Measurements from ENCODE around the gene DIP2C.
A peak's percentile ranks its signal among the peaks of the same experiment; 100 is the strongest.
"Not testable (repeated sequence)": the region's sequence is repeated elsewhere in the genome, so short reads cannot be mapped to it uniquely, and the experiment has no call there.

DIP2C gene

DNA sequence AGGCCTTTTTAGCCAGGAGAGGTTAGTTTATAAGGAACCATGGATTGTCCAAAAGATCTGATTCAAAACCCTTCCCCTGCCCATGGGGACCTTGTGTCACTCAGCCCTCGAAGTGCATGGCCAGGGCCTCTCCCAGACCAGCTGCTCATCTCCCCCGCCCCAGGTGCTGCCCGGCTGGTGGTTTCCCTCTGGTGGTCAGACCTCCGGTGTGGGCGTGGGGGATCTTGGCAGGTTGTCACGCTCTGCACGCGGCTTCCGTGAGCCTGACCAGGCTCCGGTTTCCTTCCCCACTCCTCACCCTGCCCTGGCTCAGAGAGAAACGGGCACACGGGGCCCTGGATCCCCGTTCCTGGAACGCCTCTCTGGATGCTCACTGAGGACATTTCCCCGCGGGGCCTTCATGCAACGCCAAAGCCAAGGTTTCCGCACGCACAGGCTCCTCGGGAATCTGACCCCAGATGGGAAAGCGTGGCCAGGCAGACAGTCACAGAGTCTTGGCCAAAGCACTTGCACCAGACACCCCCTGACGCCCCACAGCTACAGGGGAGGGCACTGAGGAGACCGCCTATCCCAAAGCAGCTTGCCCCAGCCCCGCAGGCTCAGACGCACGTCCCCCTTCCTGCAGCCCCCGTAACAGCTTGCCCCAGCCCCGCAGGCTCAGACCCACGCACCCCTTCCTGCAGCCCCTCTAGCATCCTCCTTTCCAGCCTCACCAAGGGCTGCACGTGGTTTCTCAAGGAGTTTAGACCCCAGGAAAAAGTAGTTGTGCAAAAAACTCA, 7.8 kb upstream of the DIP2C start:
- DNase-seq = no peak

DNA sequence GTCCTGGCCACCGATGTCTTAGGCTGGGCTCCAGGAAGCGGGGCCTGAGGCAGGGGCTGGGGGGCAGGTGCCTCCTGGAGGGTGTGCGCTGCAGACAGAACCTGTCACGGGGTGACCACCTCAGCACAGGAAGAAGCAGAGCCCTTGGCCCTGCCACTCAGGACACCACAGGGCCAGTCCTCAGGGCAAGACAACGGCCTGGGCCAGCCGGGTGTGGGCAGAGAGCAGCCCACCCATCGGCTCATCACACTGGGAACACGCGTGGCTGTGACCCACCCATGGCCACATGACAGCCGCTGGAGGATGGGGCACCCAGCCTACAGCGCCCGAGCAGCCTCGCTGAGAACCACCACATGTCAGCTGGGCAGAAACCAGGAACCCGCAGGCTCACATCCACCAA, 5.9 kb upstream of the DIP2C start:
- no peak for DNase-seq

GRCh38 chr10:693506-693905, 4.0 kb upstream of the DIP2C start:
- no peak for DNase-seq

- no peak for DNase-seq
Measured at GRCh38 chr10:692682-693351, 3.3 kb upstream of the DIP2C start.

GRCh38 chr10:691216-691615, 1.7 kb upstream of the DIP2C start:
- no peak for DNase-seq

DNA sequence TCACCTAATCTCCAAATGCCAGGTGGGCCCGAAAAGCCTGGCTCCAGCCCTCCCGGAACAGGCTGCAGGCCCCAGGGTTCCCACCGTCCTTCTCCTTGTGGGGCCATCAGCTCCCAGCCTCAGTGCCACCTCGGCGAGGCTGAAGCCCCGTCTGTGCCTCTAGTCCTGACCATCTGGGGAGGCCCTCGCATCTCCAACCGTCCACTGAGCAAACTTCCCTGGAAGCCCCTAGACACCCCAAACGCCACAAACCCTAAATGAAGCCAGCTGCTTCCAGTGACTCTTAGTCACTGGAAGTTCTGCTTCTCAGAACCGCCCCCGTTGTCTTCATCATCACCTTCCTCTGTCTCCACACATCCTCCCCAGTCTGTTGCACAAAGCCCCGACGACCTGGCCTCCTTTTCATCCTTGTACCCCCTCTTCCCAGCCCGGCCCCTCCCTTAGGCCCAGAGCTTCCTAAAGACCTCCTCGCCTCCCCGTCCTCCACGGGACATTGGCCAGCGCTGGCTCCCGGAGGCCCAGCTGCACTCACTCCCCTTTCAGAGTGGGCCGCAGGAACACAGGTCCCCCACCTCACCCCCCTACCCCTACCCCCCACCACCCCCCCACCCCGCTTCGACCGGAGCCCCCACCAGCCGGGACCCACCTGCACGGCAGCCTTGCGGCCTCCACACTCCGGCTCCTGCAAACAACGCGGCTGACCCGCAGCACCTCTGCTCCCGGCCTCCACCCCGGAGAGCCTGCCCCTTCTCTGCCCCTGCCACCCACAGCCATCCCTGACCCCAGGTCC, 1.1 kb upstream of the DIP2C start:
- DNase-seq = no peak

DNA sequence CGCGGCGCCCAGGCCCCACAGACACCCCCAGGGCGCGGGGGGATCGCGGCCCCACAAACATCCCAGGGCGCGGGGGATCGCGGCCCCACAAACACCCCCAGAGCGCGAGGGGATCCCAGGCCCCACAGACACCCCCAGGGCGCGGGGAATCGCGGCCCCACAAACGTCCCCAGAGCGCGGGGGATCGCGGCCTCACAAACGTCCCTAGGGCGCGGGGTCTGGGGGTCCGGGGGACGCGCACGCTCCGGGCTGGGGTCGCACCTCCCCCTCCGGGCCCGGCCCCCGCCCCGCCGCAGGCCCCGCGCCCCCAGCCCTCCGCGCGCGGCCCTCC, 382 bp downstream of the DIP2C start:
- DNase-seq = no peak

DNA sequence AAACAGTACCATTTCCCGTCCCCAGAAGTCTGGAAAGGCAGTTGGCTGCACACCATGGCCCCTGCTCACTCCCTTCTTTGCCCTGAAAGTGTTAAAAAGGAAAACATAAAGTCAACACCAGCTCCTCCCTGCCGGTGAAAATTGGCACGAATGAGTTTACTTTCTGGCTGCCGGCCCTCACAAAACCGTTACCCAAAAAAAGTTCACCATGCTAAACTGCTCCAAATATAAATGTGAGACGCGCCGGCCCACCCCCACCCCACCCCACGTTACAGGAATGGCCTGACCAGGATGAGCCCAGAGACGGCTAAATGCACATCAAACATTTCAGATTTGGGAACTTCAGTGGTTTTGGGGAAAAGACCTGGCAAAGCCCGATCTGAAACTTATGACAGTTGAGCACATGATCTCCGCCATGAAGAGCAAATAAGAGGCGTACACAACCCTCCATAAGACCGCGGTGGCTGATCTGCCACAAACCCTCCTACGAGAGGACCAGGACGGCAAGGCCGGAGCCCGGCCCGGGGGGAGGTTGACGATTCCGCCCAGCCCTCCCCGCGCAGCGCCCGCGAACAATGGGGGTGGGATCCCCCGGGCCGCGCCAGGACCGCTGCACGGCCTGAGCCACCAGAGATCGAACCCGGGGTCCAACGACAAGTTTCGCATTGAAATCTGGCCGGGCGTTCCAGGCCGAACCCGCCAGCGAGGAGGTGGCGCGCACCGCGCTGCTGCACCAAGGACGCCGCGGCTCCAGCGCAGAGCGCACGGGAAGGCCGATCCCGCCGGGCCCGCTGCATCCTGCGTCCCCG, 952 bp downstream of the DIP2C start:
- no peak for DNase-seq

- no peak for DNase-seq
Measured at GRCh38 chr10:687583-688311, 1.7 kb downstream of the DIP2C start.

DNA sequence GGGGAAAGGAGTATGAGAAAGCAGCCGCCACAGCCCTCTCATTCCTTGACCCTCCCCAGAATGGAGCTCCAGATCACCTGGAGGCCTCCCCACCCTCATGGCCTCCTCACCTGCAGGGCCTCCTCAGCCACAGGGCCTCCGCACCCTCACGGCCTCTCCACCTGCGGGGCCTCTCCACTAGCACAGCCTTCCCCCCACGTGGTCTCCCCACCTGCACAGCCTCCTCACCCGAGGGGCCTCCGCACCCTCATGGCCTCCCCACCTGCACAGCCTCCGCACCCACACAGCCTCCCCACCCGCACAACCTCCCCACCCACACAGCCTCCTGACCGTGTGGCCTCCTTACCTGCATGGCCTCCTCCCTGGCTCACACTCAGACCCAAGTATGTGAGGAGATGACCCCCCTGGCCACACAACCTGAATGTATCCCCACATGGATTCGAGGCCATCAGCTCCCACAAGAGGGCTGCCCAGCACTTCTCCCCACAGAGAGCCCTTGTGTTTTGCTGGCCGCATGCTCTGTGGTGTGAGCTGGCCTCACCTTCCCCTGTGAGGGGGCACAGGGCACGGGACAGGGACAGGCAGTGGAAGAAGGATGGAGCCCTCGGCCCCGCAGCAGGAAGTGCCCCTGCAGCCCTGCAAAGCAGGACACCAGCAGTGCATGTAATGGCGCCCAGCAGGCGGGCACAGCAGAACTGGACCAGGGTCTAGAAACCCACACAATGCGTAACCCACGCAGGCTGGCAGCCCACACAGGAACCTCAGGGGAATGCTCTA, 3.1 kb downstream of the DIP2C start:
- no peak for DNase-seq

- no peak for DNase-seq
Measured at GRCh38 chr10:685613-686012, 3.9 kb downstream of the DIP2C start.

DNA sequence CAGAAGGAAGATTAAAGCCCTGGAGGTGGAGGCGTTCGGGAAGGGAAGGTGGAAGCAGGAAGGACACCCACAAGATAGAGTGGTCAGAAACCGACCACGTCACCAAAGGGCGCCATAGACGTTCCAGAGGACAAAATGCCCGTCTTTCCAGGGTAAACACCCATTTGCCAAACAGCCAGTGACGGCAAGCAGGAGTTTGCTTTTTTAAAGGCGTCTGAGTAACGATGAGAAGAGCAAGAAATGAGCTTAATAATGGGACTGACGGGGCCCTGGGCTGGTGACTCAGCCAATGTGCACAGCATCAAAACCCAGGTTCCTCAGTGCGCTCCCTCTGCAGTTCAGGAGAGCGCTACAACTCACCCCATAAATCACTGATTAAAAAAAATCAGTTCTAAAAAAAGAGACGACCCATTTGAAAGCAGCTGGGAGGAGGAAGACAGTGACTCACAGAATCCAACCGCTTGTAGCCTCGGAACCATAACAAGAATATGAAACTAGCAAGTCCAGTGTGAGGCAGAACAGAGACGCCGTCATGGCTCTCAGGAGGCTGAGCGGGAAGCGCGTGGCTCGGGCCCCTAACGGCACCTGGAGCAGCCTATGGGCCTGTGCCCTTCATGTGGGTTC, 5.9 kb downstream of the DIP2C start:
- no peak for DNase-seq

DNA sequence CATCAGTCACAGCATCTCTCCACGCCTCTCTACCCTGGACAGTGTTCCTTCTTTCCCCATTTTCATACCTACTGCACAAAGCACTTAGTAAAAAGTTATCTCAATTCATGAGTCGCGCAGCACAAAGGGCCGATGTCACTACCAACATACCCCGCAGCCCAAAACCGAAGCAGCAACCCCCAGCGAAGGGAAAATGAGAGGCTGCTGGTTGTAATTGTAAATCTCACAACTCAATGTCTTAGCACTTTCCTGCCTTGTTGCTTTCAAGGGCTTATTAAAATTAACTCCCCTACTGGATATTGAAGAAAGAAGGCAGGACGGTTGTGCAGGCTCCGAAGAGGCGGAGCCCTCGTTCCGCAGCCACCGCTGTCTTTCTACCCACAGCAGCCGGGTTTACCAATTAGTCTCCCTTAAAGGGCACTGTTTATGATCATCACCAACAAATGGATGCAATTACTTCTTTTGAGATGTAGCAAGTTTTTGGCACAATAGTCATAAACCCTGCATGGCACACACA, 6.5 kb downstream of the DIP2C start:
- DNase-seq = no peak

DNA sequence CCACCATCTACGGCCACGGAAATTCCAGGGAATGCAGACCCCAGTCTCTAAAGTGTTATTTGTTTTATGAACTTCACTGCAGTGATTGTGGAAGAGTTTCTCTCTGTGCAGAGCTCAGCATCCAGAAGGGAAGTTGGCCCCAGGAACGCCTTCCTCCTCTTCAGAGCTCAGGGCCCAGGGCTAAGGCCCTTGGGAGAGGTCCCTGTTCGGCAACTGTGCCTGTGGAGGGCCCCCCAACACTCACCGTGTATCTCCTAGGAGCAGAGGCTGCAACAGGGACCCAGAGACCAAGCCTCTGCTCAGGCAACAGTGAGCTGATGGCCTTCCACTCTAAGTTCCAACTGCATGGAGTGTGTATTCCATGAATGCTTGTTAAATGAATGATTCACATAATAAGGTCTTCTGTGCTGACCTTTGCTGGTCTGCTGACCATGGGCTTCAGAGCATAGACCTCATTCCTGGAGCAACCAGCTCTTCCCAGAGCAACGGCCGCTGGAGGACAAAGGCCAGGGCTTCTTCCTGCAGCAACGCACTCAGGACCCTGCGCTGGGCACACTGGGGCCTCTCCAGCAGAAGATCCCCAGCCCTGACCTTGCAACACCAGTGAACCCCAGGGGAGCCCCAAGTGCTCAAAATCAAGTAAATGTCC, 7.7 kb downstream of the DIP2C start:
- DNase-seq = no peak

DNA sequence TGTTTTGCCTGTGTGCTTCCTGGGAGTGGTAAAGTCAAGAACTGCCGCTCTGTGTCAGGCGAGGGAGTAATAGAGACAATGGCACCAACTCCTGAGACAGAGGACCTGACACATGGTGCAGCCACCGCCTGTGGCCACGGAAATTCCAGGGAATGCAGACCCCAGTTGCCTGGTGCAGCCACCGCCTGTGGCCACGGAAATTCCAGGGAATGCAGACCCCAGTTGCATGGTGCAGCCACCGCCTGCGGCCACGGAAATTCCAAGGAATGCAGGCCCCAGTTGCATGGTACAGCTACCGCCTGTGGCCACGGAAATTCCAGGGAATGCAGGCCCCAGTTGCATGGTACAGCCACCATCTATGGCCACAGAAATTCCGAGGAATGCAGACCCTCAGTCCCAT, 8.7 kb downstream of the DIP2C start:
- no peak for DNase-seq

DNA sequence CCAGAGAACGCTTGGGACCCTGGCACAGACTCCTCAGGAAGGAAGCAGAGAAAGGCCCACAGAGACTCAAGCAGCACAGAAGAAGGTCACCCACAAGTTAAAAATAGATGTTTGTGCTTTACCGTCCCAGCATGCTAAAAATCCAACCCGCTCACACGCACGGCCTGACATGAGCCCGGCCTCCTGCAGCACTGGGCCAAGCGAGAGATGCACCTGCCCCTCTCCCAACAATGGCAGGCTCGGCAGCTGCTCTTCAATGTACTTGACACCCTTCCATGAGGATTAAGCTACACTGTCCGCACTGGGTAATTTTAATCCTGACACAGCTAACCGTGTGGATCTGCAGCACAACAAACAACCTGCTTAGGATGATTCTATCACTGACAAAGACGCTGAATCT, 9.3 kb downstream of the DIP2C start:
- DNase-seq = peak; percentile 34

- no peak for DNase-seq
Measured at GRCh38 chr10:679556-679955, 9.9 kb downstream of the DIP2C start.

- not testable (repeated sequence) for DNase-seq
Measured at GRCh38 chr10:678662-679005, 10.8 kb downstream of the DIP2C start.

DNA sequence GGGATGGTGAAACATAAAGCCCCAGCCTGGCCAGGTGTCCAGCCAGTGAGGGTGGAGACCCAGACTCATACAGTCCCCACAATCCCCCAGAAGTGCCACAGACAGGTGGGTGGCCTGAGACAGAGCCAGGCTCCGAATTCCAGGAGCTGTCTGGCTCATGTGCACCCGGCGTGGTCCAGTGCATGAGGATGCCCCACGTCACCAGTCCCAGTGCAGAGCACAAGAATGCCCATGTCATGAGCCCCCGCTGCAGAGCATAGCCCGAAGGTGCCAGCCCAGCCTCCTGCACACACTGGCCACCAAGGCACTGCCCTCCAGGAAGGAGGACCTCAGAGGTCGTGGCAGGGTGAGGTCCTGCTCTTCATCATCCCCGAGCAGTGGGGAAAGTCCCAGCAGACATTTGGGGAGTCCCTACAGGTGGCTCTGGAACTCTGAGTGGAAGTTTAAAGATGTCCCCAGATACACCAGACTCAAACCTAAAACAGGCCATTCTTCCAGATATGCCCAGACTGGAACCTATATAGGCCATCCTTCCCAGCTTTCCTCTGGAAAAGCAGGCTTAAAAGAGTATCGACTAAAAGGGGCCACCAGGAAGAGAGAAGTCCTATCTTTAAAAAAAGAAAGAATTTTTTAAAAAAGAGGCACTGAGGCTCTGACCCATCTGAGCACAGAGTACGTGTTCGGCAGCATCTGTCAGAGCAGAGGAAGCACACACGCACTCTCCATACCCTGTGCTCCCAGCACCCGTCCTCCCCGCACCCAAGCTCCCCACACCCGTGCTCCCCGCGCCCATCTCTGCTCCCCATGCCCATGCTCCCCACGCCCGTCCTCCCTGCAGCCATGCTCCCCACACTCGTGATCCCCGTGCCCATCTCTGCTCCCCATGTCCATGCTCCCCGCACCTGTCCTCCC, 11.5 kb downstream of the DIP2C start:
- DNase-seq = no peak

Data from NCI-H2107 (cell line).